HG03139 (cell line): ENCODE measurements around the gene GPC4.
"Not testable (repeated sequence)": the region's sequence is repeated elsewhere in the genome, so short reads cannot be mapped to it uniquely, and the experiment has no call there.

Experiments used
- ATAC-seq: cut with Tn5 transposase; IDR thresholded peaks from one replicate; pipeline ENCODE4 v1.9.1; 2021; ENCODE audit not compliant: unreplicated experiment

Gene GPC4

GRCh38 chrX:133369065-133369464 is 46.2 kb downstream of the GPC4 start:
- no peak for ATAC-seq

GRCh38 chrX:133366735-133367134 is 48.6 kb downstream of the GPC4 start:
- no peak for ATAC-seq

GRCh38 chrX:133365871-133366611 is 49.2 kb downstream of the GPC4 start:
- ATAC-seq, result no peak

GRCh38 chrX:133364865-133365264 is 50.4 kb downstream of the GPC4 start:
- ATAC-seq, result no peak

- no peak for ATAC-seq
Measured at GRCh38 chrX:133364196-133364595, 51.1 kb downstream of the GPC4 start.

GRCh38 chrX:133362538-133362937 is 52.8 kb downstream of the GPC4 start:
- ATAC-seq, result no peak

GRCh38 chrX:133359466-133359865 is 55.8 kb downstream of the GPC4 start:
- no peak for ATAC-seq

- no peak for ATAC-seq
Measured at GRCh38 chrX:133353233-133353632, 62.1 kb downstream of the GPC4 start.

- no peak for ATAC-seq
Measured at GRCh38 chrX:133350751-133351150, 64.5 kb downstream of the GPC4 start.

GRCh38 chrX:133346026-133346425 is 69.3 kb downstream of the GPC4 start:
- no peak for ATAC-seq

- no peak for ATAC-seq
Measured at GRCh38 chrX:133339566-133339965, 75.7 kb downstream of the GPC4 start.

- no peak for ATAC-seq
Measured at GRCh38 chrX:133337250-133337649, 78.0 kb downstream of the GPC4 start.

GRCh38 chrX:133335027-133335426 is 80.3 kb downstream of the GPC4 start:
- no peak for ATAC-seq

GRCh38 chrX:133333154-133333750 is 82.0 kb downstream of the GPC4 start:
- ATAC-seq, result no peak

- no peak for ATAC-seq
Measured at GRCh38 chrX:133332737-133333136, 82.6 kb downstream of the GPC4 start.

GRCh38 chrX:133330956-133331355 is 84.3 kb downstream of the GPC4 start:
- ATAC-seq, result no peak

GRCh38 chrX:133325422-133325821 is 89.9 kb downstream of the GPC4 start:
- no peak for ATAC-seq

- ATAC-seq, result no peak
Measured at GRCh38 chrX:133323431-133323830, 91.9 kb downstream of the GPC4 start.

GRCh38 chrX:133322269-133322668 is 93.0 kb downstream of the GPC4 start:
- ATAC-seq, result not testable (repeated sequence)

- no peak for ATAC-seq
Measured at GRCh38 chrX:133321451-133321850, 93.8 kb downstream of the GPC4 start.

- no peak for ATAC-seq
Measured at GRCh38 chrX:133314281-133314680, 101.0 kb downstream of the GPC4 start.

- no peak for ATAC-seq
Measured at GRCh38 chrX:133308499-133308897, 106.8 kb downstream of the GPC4 start.
